ENCODE data around the gene ZNF692. TPM values are rescaled to one million over a fixed set of nuclear protein-coding genes. Genes with fewer than 3 reads are reported as not detected.

ZNF692 gene
- total and polyA plus RNA-seq, 4 donors: 26.1 to 58.5 (median 36.3) TPM

DNA sequence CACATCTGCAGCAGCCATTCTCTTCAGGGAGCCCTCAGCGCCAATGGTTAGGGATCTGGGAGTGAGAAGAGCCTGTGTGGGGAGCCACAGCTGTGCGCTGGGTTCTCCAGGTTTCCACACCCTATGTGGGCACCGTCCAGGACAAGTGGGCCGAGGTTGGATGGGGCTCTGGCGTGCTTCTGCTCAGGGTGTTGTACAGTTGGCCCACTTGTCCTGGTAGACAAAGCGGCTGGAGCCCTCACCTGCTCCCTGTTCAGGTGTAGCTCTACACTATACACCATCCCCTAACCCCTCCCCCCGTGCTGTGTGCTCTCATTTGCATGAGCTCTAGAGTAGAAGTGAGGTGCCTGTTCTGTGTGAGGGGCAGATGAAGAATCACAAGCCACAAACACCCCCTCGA, 45.3 kb downstream of the ZNF692 start:
- no peaks in the 10 kb centered on the region for H3K9me3 ChIP-seq (ENCODE audit: control insufficient read depth in 4 of 4, insufficient read depth in 3 of 4, low read length in 3 of 4)
- 96 to 97% methylated on average over 8 of the region's 8 CpGs for WGBS, 2 donors
- peaks cover 0 to 18% (median 0%) of the 10 kb centered on the region in 5 donors for H3K4me1 ChIP-seq (ENCODE audit: control insufficient read depth in 5 of 5, insufficient read depth in 5 of 5, low read length in 5 of 5)
- ATAC-seq (ENCODE audit: insufficient read depth, low FRiP score): no peak
- no peak overlapping the region for H3K27ac ChIP-seq (ENCODE audit: low read depth in 1 of 2, low read length in 1 of 2)
- H3K4me3 ChIP-seq: no peak overlapping the region
- no peak overlapping the region for H3K9ac ChIP-seq (ENCODE audit: insufficient read depth in 1 of 2, low read length in 2 of 2)
- H3K27me3 ChIP-seq (ENCODE audit: control insufficient read depth in 3 of 3, insufficient read depth in 3 of 3, low read length in 2 of 3): no peaks in the 10 kb centered on the region
- TF ChIP-seq, protein P1, sequence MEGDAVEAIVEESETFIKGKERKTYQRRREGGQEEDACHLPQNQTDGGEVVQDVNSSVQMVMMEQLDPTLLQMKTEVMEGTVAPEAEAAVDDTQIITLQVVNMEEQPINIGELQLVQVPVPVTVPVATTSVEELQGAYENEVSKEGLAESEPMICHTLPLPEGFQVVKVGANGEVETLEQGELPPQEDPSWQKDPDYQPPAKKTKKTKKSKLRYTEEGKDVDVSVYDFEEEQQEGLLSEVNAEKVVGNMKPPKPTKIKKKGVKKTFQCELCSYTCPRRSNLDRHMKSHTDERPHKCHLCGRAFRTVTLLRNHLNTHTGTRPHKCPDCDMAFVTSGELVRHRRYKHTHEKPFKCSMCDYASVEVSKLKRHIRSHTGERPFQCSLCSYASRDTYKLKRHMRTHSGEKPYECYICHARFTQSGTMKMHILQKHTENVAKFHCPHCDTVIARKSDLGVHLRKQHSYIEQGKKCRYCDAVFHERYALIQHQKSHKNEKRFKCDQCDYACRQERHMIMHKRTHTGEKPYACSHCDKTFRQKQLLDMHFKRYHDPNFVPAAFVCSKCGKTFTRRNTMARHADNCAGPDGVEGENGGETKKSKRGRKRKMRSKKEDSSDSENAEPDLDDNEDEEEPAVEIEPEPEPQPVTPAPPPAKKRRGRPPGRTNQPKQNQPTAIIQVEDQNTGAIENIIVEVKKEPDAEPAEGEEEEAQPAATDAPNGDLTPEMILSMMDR (IDR thresholded peaks at IDR 0.05; ENCODE audit: control extremely low read depth, extremely low read depth): no peak
- no peak for DNase-seq
- peaks cover 15 to 54% (median 37%) of the 10 kb centered on the region in 4 donors for H3K36me3 ChIP-seq (ENCODE audit: control insufficient read depth in 4 of 4, insufficient read depth in 4 of 4, low read length in 4 of 4)

DNA sequence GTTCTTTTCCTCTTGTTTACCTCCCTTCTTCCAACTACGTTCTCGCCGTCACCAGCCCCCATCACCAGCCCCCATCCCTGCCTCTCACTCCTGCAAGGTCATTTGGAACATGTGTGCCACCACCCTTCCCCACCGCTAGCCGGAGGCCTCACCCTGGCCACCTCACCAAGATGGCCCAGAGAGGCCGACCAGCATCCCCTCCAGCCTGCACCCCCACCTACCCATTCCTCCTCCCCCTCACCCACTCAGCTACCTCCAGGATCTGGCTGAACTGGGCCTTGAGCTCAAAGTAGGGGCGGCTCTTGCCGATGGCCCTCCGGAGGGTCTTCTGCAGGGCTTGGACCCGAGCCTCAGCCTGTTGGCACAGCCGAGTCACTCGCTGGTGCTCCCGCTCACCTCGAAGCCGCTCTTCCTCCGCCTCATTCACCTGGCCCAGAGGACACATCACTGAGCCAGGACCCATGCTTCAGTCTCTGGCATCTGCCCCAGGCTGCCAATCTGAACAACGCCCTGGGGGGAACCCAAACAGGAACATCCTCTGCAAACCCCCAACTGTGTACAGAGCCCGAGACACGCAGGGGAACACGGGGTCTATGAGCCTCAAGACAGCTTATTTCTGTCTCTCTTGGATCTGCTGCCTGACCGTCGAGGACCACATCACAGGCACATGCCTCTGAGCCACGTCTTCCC, 46.0 kb downstream of the ZNF692 start:
- ATAC-seq (ENCODE audit: insufficient read depth, low FRiP score): no peak
- H3K36me3 ChIP-seq (ENCODE audit: control insufficient read depth in 4 of 4, insufficient read depth in 4 of 4, low read length in 4 of 4): peaks cover 15 to 52% (median 37%) of the 10 kb centered on the region in 4 donors
- TF ChIP-seq, protein P1 (IDR thresholded peaks at IDR 0.05; ENCODE audit: control extremely low read depth, extremely low read depth): no peak
- DNase-seq: no peak
- H3K9me3 ChIP-seq (ENCODE audit: control insufficient read depth in 4 of 4, insufficient read depth in 3 of 4, low read length in 3 of 4): no peaks in the 10 kb centered on the region
- no peak overlapping the region for H3K4me3 ChIP-seq
- 95 to 98% methylated on average over 23 of the region's 23 CpGs for WGBS, 2 donors
- H3K9ac ChIP-seq (ENCODE audit: insufficient read depth in 1 of 2, low read length in 2 of 2): no peak overlapping the region
- peaks cover 0 to 18% (median 0%) of the 10 kb centered on the region in 5 donors for H3K4me1 ChIP-seq (ENCODE audit: control insufficient read depth in 5 of 5, insufficient read depth in 5 of 5, low read length in 5 of 5)
- no peak overlapping the region for H3K27ac ChIP-seq (ENCODE audit: low read depth in 1 of 2, low read length in 1 of 2)
- H3K27me3 ChIP-seq (ENCODE audit: control insufficient read depth in 3 of 3, insufficient read depth in 3 of 3, low read length in 2 of 3): no peaks in the 10 kb centered on the region

DNA sequence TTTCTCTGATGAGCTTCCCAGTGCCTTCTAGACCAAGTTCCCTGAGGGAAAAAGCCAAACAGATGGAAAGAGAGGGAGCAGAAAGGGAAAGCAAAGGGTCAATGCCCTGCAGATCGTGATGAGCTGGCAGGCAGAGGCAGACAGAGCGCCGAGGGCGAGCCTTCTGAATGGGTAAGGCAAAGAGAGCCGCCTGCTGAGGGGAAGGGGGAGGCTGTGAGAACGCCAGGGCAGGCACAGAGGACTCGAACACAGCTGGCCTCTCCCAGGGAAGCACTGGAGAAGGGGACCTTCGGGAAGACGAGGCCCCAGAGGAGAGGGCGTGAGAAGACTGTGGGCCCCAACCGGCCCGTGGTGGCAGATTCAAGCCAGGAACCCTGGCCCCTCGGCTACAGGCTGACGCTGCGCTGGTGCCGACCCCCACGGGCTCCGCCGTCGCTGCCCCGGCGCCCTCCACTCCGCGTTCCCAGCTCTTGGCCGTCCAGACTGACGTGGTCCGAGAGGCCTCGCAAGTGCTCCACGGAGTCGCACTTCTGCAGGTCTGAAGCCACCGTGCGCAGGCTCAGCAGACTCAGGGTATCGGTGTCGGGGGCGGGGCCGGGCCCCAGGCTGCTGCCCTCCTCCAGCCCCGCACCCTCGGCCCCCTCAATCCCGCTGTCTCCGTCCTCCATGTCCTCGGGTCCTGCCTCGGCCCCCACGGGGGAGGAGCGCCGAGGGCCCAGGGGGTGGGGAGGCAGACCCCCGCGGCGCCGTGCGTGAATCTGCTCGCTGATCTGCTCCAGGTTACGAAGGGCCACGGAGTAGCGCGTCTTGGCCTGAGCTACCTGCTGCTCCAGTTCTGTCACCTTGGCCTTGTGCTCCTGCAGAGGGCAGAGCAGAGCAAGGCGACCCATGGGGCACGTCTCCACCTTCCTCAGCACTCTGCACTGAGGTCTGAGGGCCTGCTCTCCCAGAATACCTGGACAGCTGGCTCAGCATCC, 47.1 kb downstream of the ZNF692 start:
- ATAC-seq (ENCODE audit: insufficient read depth, low FRiP score) (no peak), DNase-seq (no peak)
- H3K36me3 ChIP-seq (ENCODE audit: control insufficient read depth in 4 of 4, insufficient read depth in 4 of 4, low read length in 4 of 4): peaks cover 15 to 48% (median 33%) of the 10 kb centered on the region in 4 donors
- 91 to 93% methylated on average over 57 of the region's 57 CpGs for WGBS, 2 donors
- H3K27me3 ChIP-seq (ENCODE audit: control insufficient read depth in 3 of 3, insufficient read depth in 3 of 3, low read length in 2 of 3): no peaks in the 10 kb centered on the region
- TF ChIP-seq, protein P1 (IDR thresholded peaks at IDR 0.05; ENCODE audit: control extremely low read depth, extremely low read depth): no peak
- no peaks in the 10 kb centered on the region for H3K9me3 ChIP-seq (ENCODE audit: control insufficient read depth in 4 of 4, insufficient read depth in 3 of 4, low read length in 3 of 4)
- no peak overlapping the region for H3K27ac ChIP-seq (ENCODE audit: low read depth in 1 of 2, low read length in 1 of 2)
- H3K4me3 ChIP-seq: no peak overlapping the region
- H3K4me1 ChIP-seq (ENCODE audit: control insufficient read depth in 5 of 5, insufficient read depth in 5 of 5, low read length in 5 of 5): peaks cover 0 to 14% (median 0%) of the 10 kb centered on the region in 5 donors
- H3K9ac ChIP-seq (ENCODE audit: insufficient read depth in 1 of 2, low read length in 2 of 2): no peak overlapping the region

Data from lung (tissue), 12 donors.